GM18868 (cell line): ENCODE data around the gene RRP7A.
"Not testable (repeated sequence)": the region's sequence is repeated elsewhere in the genome, so short reads cannot be mapped to it uniquely, and the experiment has no call there.

ENCODE experiments used
- ATAC-seq: cut with Tn5 transposase; IDR thresholded peaks from one replicate; pipeline ENCODE4 v1.9.1; 2021; ENCODE audit warnings: mild to moderate bottlenecking, moderate library complexity; ENCODE audit not compliant: unreplicated experiment

Gene RRP7A

GRCh38 chr22:42519525-42520401 is at the start of gene RRP7A:
TSS of gene RRP7A (minus strand) at chr22:42519796. CDS start at chr22:42519786, 10 bp downstream.
- ATAC-seq = peak; percentile 83

GRCh38 chr22:42567950-42568349 is 48.4 kb upstream of the RRP7A start:
- ATAC-seq = not testable (repeated sequence)

GRCh38 chr22:42565956-42566355 is 46.4 kb upstream of the RRP7A start:
- ATAC-seq = no peak

GRCh38 chr22:42564699-42565098 is 45.1 kb upstream of the RRP7A start:
- no peak for ATAC-seq

GRCh38 chr22:42563943-42564342 is 44.3 kb upstream of the RRP7A start:
- not testable (repeated sequence) for ATAC-seq

- no peak for ATAC-seq
Measured at GRCh38 chr22:42562684-42563083, 43.1 kb upstream of the RRP7A start.

- ATAC-seq = no peak
Measured at GRCh38 chr22:42562279-42562678, 42.7 kb upstream of the RRP7A start.

- no peak for ATAC-seq
Measured at GRCh38 chr22:42561856-42562255, 42.3 kb upstream of the RRP7A start.

GRCh38 chr22:42560781-42561180 is 41.2 kb upstream of the RRP7A start:
- ATAC-seq = no peak

- ATAC-seq = no peak
Measured at GRCh38 chr22:42560381-42560780, 40.8 kb upstream of the RRP7A start.

- ATAC-seq = peak; percentile 70
Measured at GRCh38 chr22:42553475-42554361, 34.1 kb upstream of the RRP7A start, which contains the start of gene SERHL2. TSS of gene SERHL2 (plus strand) at chr22:42553956. CDS start at chr22:42554021, 65 bp downstream.

GRCh38 chr22:42552294-42552647 is 32.7 kb upstream of the RRP7A start:
- ATAC-seq = not testable (repeated sequence)

- no peak for ATAC-seq
Measured at GRCh38 chr22:42549331-42550060, 29.9 kb upstream of the RRP7A start.

GRCh38 chr22:42548597-42549330 is 29.2 kb upstream of the RRP7A start:
- no peak for ATAC-seq

GRCh38 chr22:42548126-42548525 is 28.5 kb upstream of the RRP7A start:
- not testable (repeated sequence) for ATAC-seq

GRCh38 chr22:42547562-42547961 is 28.0 kb upstream of the RRP7A start:
- ATAC-seq = no peak

GRCh38 chr22:42544686-42545085 is 25.1 kb upstream of the RRP7A start:
- ATAC-seq = no peak

- ATAC-seq = peak; percentile 37
Measured at GRCh38 chr22:42539236-42539771, 19.7 kb upstream of the RRP7A start.

GRCh38 chr22:42537199-42537831 is 17.7 kb upstream of the RRP7A start:
- peak; percentile 56 for ATAC-seq
